GM19099 (cell line): ENCODE results near the gene FKBP10.

Source experiments
- POLR2A ChIP-seq: IDR thresholded peaks from 3 replicates; pipeline ENCODE4 v1.6.1; 2011; ENCODE audit warnings: low read depth; ENCODE audit not compliant: insufficient read length; ENCODE audit errors: extremely low read depth

FKBP10 gene

DNA sequence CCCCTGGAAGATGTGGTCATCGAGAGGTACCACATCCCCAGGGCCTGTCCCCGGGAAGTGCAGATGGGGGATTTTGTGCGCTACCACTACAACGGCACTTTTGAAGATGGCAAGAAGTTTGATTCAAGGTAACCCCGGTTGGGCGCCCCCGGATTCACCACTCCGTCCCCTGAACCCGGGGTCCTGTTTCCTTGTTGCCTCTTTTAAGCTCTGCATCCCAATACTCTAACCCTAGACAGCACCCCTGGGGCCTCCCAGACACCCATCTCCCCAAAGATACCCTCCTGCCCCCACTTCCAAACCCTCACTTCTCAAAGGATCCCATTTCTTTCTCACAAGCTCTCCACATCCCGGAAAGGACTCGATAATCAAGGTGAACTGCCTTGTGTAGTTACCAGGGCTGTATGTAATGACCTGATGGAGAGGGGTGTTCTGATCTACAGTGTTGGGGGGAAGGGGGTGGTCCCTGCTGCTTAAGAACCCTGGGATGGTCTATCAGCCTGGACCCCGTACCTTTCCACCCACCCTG lies 412 bp downstream of the FKBP10 start:
- no peak for TF ChIP-seq POLR2A

DNA sequence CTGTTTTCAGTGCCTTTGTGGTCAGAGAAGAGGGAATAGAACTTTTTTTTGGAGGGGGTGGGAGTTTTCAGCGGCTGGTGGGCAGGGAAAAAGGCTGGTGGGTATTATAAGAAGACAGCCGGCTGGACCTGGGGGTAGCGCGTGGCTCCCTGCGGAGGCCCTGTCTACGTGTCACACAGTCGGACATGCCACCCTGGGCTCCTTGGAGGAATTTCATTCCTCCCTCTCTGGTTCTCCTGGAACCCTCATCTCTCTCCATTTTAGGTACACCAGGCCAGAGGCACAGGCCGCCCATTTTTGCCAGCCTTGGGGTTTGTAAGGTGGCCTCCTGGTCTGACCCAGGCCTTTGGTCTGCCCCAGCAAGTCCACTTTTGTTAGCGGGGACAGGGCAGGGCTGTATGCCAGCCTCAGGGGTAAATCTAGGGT lies 908 bp downstream of the FKBP10 start:
- no peak for TF ChIP-seq POLR2A

DNA sequence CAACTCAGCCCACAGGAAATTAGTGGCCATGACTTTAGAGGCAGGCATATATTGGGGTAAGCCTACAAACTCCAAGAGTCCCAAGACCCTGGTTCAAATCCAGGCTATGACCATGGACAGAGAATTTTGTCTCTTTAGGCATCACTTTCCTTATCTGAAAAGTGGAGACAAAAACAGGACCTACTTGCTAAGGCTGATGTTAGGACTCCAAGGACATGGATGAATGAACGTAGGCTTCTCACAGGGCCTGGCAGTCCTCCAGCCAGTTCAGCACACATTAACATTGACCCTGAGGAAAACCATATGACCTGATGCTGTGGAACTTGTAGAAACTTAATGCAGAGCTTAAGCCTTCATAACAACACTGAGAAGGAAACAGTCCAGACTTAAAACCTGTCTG lies 1.4 kb downstream of the FKBP10 start:
- TF ChIP-seq POLR2A = no peak

DNA sequence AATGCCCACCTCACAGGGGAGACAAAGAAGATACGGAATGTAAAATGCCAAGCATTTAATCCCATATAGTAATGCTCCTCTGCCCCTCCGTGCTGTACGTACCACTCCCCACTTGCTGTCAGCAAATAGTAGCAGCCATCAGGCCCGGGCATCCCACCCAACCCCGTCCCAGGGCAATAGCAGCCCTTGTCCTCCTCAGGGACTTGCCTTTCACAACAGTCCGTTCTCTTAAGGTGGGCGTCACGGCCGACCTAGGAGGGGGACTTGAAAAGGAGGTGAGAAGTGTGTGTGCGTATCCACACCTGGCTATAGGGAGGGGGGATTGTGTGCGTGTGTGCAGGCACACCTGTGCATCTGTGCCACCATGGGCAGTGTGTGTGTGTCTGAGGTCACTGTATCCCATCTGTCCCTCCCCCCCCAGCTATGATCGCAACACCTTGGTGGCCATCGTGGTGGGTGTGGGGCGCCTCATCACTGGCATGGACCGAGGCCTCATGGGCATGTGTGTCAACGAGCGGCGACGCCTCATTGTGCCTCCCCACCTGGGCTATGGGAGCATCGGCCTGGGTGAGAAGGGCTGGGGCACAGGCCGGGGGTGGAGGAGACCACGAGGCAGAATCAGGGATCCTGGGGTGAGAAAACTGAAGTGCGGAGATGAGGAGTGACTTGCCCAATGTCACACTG lies 4.0 kb downstream of the FKBP10 start:
- no peak for TF ChIP-seq POLR2A

DNA sequence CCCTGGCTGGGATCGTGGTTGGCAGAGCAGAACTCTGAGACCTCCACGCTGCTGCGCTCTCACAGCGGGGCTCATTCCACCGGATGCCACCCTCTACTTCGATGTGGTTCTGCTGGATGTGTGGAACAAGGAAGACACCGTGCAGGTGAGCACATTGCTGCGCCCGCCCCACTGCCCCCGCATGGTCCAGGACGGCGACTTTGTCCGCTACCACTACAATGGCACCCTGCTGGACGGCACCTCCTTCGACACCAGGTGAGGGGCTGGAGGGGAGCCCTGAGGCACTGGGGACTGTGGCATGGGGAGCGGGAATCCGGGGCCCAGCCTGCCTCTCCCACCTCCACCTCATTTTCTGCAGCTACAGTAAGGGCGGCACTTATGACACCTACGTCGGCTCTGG lies 5.2 kb downstream of the FKBP10 start:
- no peak for TF ChIP-seq POLR2A

DNA sequence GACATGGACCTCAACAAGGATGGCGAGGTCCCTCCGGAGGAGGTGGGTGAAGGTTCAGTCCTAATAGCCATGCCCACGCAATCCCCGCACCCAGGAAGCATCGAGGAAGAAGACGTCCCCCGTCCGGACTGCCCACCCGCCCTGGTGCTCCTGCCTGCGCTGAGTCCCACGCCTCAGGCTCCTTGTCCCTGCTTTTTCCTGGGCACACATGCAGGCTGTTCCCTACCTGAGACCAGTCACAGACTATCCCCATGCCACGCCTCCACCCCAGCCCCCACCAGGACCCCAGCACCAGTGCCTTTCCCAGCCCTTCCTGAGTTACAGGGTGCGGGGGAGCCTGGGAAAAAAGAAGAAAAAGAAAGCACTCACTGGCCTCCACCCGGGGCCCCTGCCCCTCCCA lies 9.0 kb downstream of the FKBP10 start:
- no peak for TF ChIP-seq POLR2A

DNA sequence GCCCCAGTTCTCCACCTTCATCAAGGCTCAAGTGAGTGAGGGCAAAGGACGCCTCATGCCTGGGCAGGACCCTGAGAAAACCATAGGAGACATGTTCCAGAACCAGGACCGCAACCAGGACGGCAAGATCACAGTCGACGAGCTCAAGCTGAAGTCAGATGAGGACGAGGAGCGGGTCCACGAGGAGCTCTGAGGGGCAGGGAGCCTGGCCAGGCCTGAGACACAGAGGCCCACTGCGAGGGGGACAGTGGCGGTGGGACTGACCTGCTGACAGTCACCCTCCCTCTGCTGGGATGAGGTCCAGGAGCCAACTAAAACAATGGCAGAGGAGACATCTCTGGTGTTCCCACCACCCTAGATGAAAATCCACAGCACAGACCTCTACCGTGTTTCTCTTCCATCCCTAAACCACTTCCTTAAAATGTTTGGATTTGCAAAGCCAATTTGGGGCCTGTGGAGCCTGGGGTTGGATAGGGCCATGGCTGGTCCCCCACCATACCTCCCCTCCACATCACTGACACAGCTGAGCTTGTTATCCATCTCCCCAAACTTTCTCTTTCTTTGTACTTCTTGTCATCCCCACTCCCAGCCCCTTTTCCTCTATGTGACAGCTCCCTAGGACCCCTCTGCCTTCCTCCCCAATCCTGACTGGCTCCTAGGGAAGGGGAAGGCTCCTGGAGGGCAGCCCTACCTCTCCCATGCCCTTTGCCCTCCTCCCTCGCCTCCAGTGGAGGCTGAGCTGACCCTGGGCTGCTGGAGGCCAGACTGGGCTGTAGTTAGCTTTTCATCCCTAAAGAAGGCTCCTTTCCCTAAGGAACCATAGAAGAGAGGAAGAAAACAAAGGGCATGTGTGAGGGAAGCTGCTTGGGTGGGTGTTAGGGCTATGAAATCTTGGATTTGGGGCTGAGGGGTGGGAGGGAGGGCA lies 9.7 kb downstream of the FKBP10 start:
- TF ChIP-seq POLR2A = no peak

DNA sequence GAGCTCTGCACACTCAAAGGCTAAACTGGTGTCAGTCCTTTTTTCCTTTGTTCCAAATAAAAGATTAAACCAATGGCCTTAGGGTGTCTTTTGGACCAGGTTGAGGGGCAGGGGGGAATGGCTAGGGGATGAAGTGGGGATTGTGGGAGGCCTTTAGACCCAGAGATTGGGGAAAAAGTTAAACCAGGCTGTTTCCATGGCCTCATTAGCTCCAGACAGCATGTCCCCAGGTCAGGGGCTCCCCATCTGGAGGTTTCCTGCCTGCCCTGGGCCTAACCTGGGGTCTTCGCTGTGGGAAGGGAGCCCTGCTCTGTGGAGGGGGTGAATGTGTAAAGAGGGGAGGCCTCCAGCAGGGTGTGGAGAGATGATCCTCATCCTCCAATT lies 10.3 kb downstream of the FKBP10 start:
- no peak for TF ChIP-seq POLR2A

DNA sequence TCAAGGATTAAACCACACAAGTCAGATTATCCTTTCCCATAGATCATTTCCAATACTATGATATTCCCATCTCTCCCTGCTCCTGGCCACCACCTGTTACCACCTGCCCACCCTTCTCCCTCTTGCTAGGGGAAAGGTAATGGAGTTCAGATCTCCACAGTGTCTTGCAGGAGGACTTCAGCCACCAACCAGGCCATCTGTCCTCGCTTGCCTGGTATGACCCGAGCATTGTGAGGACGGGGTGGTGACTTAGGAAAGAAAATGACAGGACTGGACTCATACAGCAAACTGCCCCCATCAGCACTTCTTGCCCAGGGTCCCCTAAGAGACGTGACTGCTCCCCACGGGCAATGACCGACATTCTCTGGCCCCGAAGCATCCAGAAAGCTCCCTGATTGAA lies 10.8 kb downstream of the FKBP10 start:
- TF ChIP-seq POLR2A = no peak

DNA sequence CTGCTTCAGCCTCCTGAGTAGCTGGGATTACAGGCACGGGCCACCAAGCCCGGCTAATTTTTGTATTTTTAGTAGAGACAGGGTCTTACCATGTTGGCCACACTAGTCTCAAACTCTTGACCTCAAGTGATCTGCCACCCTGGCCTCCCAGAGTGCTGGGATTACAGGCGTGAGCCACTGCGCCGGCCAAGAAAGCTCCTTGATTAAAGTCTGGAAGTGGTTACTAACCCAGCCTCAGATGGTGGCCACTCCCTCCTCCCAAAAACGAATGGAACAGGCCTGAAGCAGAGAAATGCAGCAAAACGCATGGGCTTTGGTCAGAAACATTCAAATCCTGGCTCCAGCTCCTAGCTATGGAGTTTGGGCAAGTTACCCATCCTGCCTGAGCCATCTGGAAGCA lies 11.3 kb downstream of the FKBP10 start:
- TF ChIP-seq POLR2A = no peak

DNA sequence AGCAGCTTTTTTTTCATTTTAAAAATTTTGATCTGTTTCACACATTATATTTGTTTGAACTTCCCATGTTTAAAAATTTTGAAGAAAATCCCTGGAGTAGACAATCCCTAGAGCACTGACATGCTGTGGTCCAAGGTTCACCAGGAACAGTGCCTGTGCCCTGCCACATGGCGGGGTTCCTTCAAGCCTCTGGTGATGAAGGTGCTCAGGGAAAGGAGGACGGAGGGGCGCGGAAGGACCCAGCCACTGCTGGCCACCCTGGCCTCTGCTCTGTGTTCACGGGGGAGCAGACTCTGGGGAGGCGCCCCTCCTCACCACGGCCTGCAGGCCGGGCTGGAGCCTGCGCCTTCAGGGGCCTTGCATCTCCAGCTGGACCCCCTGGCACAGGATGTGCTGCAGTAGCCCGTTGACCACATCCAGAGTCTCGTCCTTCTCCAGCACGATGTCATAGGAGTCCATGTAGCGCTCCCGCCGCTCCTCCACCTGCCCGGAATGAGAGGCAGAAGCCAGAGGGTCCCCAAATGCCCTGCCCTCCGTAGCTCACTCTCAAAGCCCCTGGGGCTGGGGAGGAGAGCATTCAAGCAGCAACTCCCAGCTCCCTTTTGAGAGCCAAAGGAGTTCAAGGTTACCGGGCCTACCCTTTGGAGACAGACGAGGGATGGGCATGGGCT lies 12.5 kb downstream of the FKBP10 start:
- no peak for TF ChIP-seq POLR2A

DNA sequence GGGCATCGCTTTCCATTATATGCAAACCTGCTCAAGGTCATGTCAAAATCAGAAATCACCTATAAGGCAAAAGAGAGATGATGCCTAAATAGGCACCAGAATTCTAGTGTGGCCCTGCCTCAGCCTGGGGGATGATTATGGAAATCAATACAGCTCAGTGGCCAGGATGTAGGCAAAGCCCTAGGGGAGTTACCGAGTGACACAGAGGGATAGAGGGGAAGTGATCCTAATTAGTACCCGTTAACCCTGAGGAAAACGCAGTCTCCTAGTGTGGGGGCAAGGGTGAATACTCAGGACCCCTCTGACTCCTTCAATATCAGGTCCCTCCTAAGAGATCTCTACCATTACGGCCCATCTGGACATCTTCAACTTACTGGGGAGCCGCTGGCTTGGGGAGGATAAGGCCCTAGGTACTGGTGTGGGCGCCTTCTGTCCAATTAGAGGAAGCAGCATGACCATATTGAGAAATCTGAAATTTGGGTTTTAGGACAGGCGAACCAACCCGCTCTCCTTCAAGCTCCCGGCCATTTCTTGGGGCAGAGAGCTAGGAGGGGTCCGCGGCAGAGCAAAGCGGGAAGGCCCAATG lies 22.5 kb downstream of the FKBP10 start:
- no peak for TF ChIP-seq POLR2A

DNA sequence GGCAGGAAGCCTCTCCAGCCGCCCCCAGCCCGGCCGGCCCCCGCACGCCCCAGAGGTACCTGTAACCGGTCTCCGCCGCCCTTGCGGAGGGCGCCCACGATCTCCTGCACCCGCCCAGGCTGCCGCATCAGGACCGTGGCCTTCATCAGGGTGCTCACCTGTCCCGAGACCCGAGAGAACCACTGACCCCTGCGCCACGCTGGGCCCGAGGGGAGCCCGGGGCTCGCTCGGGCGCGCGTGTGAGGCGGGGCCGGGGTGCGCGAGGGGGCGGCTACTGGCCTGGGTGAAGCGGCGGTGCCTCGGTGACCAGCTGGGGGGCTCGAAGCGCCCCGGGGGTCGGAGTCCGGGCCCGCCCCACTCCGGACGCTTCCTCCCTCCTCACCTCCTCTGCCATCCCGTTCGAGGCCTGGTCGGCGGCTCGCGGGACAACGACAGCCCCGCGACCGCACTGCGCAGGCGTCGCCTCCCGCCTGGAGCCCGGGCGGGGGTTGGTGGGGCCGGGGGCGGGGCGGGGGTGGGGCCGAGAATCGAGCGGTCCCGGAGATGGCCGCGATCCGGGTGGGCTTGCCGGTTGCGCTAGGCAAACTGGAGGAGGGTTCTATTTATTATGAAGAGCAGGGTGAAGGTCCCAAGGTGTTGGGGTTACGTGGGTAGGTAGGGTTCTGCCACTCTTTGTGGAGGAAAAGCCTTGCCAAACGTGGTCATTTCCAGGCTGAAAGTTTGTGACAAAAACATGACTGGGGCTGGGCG lies 23.2 kb downstream of the FKBP10 start, which contains the start of gene NT5C3B:
Gene NT5C3B, minus strand, starts transcription at position 433 of the 750 bp plus-strand sequence. Its CDS starts 39 bp downstream, at position 394.
- peak; percentile 56 for TF ChIP-seq POLR2A

DNA sequence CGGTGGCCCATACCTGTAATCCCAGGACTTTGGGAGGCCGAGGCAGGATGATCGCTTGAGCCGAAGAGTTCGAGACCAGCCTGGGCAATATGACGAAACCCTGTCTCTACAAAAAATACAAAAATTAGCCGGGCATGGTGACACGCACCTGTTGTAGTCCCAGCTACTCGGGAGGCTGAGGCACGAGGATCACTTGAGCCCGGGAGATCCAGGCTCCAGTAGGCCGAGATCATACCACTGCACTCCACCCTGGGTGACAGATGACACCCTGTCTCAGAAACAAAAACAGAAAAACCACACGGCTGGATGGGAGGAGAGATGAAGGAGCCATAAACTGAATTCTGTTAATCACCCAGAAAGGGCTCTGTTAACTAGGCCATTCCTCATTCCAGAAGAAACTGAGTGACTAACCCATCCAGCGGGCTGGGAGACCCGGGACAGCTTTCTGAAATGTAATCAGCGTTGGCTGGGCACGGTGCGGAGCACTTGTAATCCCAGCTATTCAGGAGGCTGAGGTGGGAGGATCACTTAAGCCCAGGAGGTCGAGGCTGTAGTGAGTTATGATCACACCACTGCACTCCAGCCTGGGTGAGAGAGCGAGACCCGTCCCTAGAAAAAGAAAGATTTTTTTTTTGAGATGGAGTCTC lies 23.9 kb downstream of the FKBP10 start:
- no peak for TF ChIP-seq POLR2A
